NCI-H226 (cell line): Measurements from ENCODE around the gene NAT10.

Source experiments
- DNase-seq: peaks from one replicate; pipeline ENCODE4 v3.0.0-alpha.2; 2015

The NAT10 gene

GRCh38 chr11:34191578-34191977 is 86.1 kb downstream of the NAT10 start:
- DNase-seq: peak; percentile 33

DNA sequence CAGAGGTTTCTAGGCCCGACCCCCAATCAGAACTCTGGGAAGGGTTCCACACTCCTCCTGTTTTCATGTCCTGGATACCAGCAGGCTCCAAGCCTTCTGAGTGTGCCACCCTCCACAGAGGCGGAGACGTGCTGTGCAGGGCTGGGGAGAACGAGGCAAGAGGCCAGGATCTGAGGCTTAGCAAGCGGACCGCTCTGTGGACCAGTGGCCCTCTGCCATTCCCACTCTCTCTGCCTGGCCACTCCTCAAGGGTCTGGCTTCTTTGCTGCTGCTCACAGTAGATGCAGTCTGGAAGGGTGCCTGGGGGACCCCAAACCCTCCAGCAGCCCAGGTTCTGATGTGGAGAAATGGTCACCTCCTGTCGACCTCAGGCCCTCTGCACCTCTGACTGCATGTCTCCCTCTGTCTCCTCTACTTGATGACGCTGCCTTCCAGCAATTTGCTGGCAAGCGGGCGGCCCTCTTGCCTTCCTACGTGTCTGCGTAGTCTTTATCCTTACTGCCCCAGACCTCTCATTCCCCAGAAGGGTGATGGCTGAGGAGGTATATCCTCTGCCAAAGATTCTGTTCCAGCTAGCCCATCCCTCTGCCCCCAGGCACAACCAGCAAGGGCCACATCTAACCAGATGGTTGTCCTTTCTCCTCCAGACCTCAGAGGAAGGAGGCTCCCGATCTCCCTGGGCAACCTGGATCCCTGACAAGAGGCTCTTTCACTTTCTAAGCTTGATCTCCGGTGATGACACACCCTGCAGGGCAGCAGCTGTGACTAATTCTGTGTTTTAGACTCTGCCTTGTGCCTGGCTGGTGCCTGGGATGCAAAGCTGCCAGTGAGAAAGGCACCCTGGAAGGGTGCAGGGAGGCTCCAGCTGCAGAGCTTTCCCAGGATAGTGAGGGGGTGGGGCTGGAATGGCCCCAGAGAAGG is 87.3 kb downstream of the NAT10 start:
- peak; percentile 97 for DNase-seq

- DNase-seq: no peak
Observed at GRCh38 chr11:34194576-34195335, 89.3 kb downstream of the NAT10 start.
